H1 (cell line): ENCODE results near the gene TP73. TPM values are rescaled to one million over a fixed set of nuclear protein-coding genes. Genes with fewer than 3 reads are reported as not detected.

ENCODE experiments used
- BCL11A ChIP-seq, 2 experiments: IDR thresholded peaks; one replicate each; pipeline ENCODE4 v1.6.1; 2011; ENCODE audit warnings: low read depth in 2 of 2, low read length in 2 of 2, mild to moderate bottlenecking in 2 of 2
- GTF2F1 ChIP-seq: IDR thresholded peaks from 2 replicates; pipeline ENCODE4 v1.6.1; 2012; ENCODE audit warnings: low read depth, low read length, improper control_type of control experiment, borderline replicate concordance
- HDAC2 ChIP-seq, 2 experiments: fragments of 300-600 bp in 1 of 2; sonication (generic) in 1 of 2; IDR thresholded peaks; 2 replicates each; pipeline ENCODE4 v1.6.1; 2011 to 2012; ENCODE audit warnings: low read depth in 2 of 2, low read length in 2 of 2, mild to moderate bottlenecking in 2 of 2, moderate library complexity in 2 of 2, borderline replicate concordance in 1 of 2, inconsistent platforms in 1 of 2
- PHF8 ChIP-seq: fragments of 200-600 bp; sonication (generic); conservative IDR thresholded peaks from 2 replicates; pipeline ENCODE4 v1.7.1; 2012; ENCODE audit warnings: low read depth, mild to moderate bottlenecking, inconsistent platforms, low read length, moderate library complexity
- SRF ChIP-seq: IDR thresholded peaks from 2 replicates; pipeline ENCODE4 v1.6.1; 2011; ENCODE audit warnings: mild to moderate bottlenecking, low read depth, low read length, moderate library complexity
- TAF1 ChIP-seq: IDR thresholded peaks from 2 replicates; pipeline ENCODE4 v1.6.1; 2011; ENCODE audit warnings: mild to moderate bottlenecking, low read depth, low read length
- TCF12 ChIP-seq: IDR thresholded peaks from 2 replicates; pipeline ENCODE4 v1.6.1; 2011; ENCODE audit warnings: low read depth, mild to moderate bottlenecking, low read length
- polyA plus RNA-seq, 7 experiments: library from polyadenylated mRNA; depleted of rRNA in 3 of 7; stranded (reverse) in 5 of 7; unstranded in 2 of 7; fragments of >200 nt in 5 of 7; fragments of 200-250 nt in 2 of 7; gene quantifications; 1 replicate in 5 of 7; 2 replicates in 1 of 7; 4 replicates in 1 of 7; pipeline versions ENCODE4 v1.2.1 to v1.2.3, GENCODE V29; 2011 to 2013; ENCODE audit warnings: missing spikeins in 2 of 7, mixed read lengths in 2 of 7
- total RNA-seq: library from RNA; stranded (reverse); fragmentation: NEBNext Ultra II Directional; extraction: Animal tissue kit (Norgen Biotek cat#: 25700); gene quantifications from 2 replicates; pipeline ENCODE4 v1.2.1, GENCODE V29; 2021

Gene TP73
- total and polyA plus RNA-seq, 2 of the 8 experiments (the other 6 are each of a cell fraction or from before 2014, with no cell fraction given): 2.6 to 3.1 TPM

GRCh38 chr1:3633344-3634058 is 18.8 kb upstream of the TP73 start (continued):
- TF ChIP-seq GTF2F1 (no peak), TAF1 (no peak), BCL11A (IDR thresholded peaks at IDR 0.05; ENCODE audit: low read depth in 2 of 2, low read length in 2 of 2) (no peak), SRF (no peak), HDAC2 (IDR thresholded peaks at IDR 0.05; ENCODE audit: borderline replicate concordance in 1 of 2, low read depth in 2 of 2, low read length in 2 of 2) (no peak), TCF12 (no peak), PHF8 (no peak)
